Hematopoietic multipotent progenitor cell treated with erythropoietin and hydrocortisone succinate and interleukin-3 and kit ligand, for 6 days (in vitro differentiated cells): ENCODE data around the gene CREB3L2.

Experiments used
- DNase-seq: peaks from one replicate; pipeline ENCODE4 v3.0.0-alpha.2; 2015

The CREB3L2 gene

DNA sequence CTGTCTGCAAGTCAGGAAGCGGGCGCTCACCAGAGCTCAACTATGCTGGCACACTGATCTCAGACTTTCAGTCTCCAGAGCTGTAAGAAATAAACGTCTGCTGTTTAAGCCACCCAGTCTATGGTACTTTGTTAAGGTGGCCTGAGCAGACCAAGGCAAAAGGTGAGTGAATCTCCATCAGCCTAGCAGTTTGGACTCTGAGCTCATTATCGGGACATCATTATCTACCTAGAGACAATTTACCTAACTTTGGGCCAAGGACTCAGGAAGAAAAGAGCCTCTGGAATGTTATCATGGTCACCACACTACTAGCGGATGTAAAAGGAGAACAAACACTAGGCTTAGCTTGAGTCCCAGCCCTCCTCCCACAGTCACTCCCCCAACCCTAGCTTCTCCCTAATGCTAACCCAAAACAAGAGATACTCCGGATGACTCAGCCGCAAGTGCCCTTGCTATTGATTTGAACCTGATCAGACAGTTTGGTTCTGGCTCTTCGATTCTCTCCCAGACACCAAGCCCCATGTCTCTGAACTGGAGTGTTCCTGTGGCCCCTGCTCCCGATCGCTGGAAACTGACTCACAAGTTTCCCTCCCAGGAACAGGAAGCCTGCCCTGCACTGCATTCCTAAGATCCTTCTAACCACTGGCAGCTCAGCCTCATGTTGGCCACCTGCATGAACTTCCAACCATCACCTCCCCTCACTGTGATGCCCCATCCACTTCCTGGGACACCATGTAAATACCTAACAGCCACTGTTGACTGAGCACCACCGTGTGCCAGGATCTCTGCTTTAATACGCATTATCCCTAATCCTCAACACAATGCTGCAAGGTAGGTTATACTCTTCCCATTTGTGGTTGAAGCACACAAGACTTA is 34.5 kb downstream of the CREB3L2 start:
- DNase-seq = no peak

DNA sequence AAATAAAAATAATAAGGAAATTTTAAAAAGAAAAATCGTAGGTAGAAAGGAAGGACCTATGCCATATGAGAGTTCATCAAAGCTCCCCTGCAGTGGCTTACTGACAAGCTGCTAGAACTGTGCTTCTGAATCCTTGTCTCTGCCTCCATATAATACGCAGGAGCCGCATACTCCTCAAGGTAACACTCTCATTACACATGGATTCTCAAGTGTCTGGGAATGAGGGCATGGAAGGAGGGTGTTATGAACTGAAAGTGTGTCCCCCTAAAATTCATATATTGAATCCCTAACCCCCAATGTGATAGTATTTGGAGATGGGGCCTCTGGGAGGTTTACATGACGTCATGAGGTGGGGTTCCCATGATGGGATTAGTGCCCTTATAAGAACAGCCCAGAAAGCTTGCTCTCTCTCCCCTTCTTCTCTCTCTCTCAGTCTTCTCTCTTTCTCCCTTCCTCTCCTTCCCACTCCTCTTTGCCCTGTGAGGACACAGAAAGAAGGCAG is 35.2 kb downstream of the CREB3L2 start:
- no peak for DNase-seq

DNA sequence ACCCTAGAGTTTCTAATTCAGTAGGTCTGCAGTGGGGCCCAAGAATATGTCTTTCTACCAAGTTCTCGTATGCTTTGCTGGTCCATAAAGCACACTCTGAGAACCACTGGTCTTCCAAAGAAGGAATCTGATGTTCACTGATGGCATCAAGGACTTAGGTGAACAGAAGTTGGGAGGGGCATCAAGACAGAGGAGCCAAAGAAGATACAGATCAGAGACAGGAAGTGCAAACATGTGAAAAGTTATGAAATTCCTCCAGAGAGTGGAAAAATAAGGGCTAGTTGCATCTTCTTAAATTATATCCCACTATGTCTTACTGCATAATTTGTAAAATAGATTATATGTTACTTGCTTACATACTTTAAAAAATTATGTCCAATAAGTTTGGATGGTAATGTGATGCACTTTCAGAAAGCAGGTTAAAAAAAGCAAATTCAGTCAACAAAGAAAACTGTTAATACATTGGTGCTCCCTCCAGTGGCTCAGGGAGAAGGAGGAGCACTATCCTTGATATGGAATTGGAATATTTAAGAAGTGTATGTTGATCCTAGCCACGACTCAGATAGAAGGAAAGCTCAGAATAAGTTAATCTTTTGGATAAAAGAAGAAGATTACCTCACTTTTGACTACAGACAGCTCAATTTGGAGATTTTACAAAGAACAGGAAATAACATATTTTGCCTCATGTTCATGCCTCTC is 35.8 kb downstream of the CREB3L2 start:
- DNase-seq = peak; percentile 29

GRCh38 chr7:137964824-137965545 is 36.9 kb downstream of the CREB3L2 start:
- peak; percentile 31 for DNase-seq

GRCh38 chr7:137962875-137963507 is 38.9 kb downstream of the CREB3L2 start:
- peak; percentile 86 for DNase-seq

- no peak for DNase-seq
Observed at GRCh38 chr7:137962491-137962874, 39.4 kb downstream of the CREB3L2 start.

DNA sequence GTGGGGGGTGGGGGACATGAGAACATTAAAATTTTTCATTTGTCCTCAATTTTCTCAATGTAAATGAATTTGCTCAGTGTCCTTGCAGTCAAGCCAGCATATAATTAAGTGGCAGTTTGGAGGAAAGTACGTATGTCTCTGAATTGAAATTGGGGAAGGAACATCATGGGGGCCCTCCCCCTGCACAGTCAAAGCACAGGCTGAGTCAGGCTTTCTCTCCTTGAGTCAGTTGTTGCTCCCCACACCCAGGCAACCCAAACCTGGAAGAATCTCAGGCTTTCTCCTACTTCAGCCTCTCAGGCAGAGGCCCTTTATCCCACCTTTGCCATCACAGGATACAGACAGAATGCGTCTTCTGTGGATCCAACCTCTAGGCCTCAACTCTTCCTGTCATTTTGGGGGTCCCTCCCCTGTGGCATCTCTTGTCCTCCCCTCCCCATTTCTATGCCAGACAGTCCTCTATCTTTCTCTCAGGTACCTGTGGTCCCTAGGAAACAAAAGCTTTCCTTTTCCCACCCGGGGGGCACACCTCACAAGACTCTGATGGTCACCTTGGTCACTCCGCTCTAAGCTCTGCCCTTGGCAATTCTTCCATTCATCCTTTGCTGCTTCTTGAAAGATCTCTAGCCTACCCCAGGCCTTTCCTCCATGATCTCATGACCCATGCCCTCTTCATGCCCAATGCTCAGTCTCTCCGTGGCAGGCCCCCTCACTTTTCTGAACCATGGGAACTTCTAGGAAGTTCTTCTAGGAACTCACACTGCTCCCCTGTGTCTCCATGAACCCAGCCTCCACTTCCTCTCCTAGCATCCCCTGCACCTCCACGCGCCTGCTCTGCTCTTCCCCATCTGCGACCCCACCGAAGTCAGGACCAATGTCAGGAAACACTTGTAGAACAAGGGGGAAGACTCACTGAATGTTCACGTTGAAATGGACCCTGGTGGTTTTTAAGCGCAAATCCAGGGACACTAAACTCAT is 40.4 kb downstream of the CREB3L2 start:
- peak; percentile 66 for DNase-seq

DNA sequence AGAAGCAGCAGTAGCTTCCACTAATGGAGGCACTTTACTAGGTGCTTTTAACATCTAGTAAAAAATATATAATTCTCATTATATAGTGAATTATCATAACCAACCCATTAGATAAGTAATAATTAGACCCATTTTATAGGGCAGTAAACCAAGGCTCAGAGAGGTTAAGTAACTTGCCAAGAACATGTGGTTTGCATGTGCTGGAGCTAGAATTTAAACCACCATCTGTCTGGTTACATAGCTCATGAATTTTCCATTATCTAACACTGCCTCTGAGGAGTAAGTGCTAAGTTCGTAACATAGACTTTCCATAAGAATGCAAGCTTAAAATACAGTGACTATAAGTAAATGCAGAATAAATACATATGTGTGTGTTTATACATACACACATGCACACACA is 41.9 kb downstream of the CREB3L2 start:
- DNase-seq = no peak

- DNase-seq = peak; percentile 58
Observed at GRCh38 chr7:137958470-137959431, 43.1 kb downstream of the CREB3L2 start.

DNA sequence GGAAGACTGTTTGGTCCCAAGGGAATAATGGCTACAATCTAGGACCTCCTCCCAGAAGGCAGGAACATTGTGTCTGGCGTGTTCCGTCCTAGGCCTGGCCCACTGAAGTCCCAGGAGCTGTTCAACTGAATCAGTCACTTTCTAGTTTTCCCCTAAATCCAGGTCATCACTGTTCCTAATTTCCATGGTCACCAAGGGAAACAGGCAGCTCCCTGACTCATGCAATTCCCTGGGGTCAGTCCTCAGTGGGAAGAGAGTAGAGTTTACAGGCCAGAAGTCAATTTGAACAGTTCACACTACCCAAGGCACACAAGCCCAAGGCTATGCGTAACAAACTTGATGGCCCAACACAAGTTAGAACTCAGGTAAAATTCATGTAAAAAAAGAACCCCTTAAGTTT is 44.0 kb downstream of the CREB3L2 start:
- no peak for DNase-seq

GRCh38 chr7:137956591-137956990 is 45.3 kb downstream of the CREB3L2 start:
- no peak for DNase-seq

DNA sequence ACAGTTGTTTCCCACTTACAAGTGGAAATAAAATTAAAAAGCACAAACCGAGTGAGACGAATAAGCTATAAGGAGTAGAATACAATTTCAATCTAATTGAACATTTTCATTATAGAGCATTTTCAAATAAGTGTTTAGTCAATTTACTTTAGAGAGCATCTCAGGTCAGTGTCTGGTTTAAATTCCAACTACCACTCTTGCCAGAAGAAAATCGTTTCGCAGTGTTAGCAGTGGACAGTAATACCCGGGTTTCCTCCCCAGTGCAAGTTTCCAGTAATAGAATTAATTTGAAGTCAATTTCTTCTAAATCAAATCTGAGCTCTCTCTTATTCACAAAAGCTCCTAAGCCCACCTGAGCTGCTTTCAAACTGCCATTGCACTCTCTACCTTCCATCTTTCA is 45.7 kb downstream of the CREB3L2 start:
- DNase-seq = no peak

GRCh38 chr7:137954614-137955013 is 47.3 kb downstream of the CREB3L2 start:
- DNase-seq = no peak

DNA sequence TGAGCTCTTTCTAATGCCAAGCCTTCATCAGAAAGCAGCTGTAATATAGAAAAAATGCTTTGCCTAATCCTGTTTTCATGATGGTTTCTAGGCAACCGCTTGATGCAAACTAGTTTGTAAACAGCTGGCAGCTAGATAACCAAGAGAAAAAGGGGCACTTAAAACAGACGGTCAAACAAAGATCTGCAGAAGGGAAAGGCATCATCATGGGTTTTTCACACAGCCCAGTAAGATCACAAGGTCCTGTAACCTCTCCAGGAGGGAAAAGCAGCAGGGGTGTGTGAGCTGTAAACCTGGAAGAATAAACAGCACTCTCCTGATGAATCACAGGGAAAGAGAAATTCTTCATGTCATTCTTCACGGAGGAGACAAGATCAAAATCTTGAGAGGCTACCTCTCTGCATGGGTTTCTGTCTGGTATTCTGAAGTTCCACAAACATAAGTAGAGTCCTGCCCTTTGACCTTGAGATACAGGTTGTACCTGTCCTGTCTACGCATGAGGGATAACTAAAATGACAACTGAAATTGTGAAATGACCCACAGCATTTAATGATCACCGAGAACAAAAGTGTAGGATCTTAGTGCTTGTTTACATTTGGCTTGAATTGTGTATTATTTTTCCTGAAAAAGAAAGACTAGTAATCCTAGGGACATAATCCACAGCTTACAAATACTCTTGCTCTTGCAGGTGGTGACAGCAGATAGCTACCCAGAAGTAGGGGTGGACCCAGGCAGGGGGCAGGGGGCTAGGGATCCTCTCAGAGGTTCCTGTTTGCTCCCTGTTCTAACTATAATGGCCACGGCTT is 48.0 kb downstream of the CREB3L2 start:
- DNase-seq = peak; percentile 61

- DNase-seq = no peak
Observed at GRCh38 chr7:137953043-137953664, 48.7 kb downstream of the CREB3L2 start.

- DNase-seq = no peak
Observed at GRCh38 chr7:137952426-137952805, 49.5 kb downstream of the CREB3L2 start.

GRCh38 chr7:137951700-137952425 is 50.0 kb downstream of the CREB3L2 start:
- no peak for DNase-seq

- DNase-seq = no peak
Observed at GRCh38 chr7:137950967-137951366, 50.9 kb downstream of the CREB3L2 start.
